AG04449 (cell line): ENCODE data around the gene BST1.

ENCODE experiments used
- CTCF ChIA-PET: fragments of 350-600 bp; formaldehyde crosslinking; extraction: SDS; loops from one replicate; lab custom pipeline; 2021; ENCODE audit warnings: antibody characterized with exemption; lab: Yijun Ruan, JAX
- POLR2A ChIA-PET: fragments of 400-600, 350-600 bp; formaldehyde crosslinking; extraction: SDS; loops from one replicate; lab custom pipeline; 2020; ENCODE audit warnings: antibody characterized with exemption, inconsistent platforms; lab: Yijun Ruan, JAX
- DNase-seq: peaks from one replicate; pipeline ENCODE4 v3.0.0-alpha.2; 2010; ENCODE audit warnings: low read depth, low spot score
- H3K4me3 ChIP-seq: 2 replicates; pipeline ENCODE4 v1.5.1; 2011; ENCODE audit warnings: low read depth, mild to moderate bottlenecking, control low read depth, low read length
- CTCF ChIP-seq: IDR thresholded peaks from one replicate; pipeline ENCODE4 v1.5.1; 2011; ENCODE audit warnings: mild to moderate bottlenecking, moderate library complexity, low read length, control low read depth, inconsistent platforms; ENCODE audit not compliant: insufficient read depth; ENCODE audit errors: missing control alignments

The BST1 gene

GRCh38 chr4:15777697-15778288, 74.9 kb downstream of the BST1 start:
- CTCF ChIA-PET, result interaction anchor here (2.2 kb wide), 1 partner anchor 28 kb away, joined by 7 read pairs; no protein-coding TSS in a partner anchor
- POLR2A ChIA-PET, result no interaction called here
- DNase-seq, result no peak
- TF ChIP-seq CTCF, result no peak
- H3K4me3 ChIP-seq, result no peak overlapping the region

- TF ChIP-seq CTCF, result no peak
- DNase-seq, result no peak
- H3K4me3 ChIP-seq, result peak within 1 kb of the TSS; percentile 51
- POLR2A ChIA-PET, result no interaction called here
- CTCF ChIA-PET, result interaction anchor here (1.1 to 1.9 kb wide), 5 partner anchors 9 to 223 kb away, joined by 3 to 8 read pairs (median 7); no protein-coding TSS in a partner anchor
These were observed 75.7 kb downstream of the BST1 start, which contains the start of gene CD38 for GRCh38 chr4:15778289-15779241. TSS of gene CD38 (plus strand) at chr4:15778328. CDS start at chr4:15778415, 87 bp downstream.

GRCh38 chr4:15779306-15779705, 76.4 kb downstream of the BST1 start:
- POLR2A ChIA-PET, result no interaction called here
- CTCF ChIA-PET, result interaction anchor here (1.1 to 1.9 kb wide), 6 partner anchors 9 to 222 kb away, joined by 3 to 8 read pairs (median 7); no protein-coding TSS in a partner anchor
- DNase-seq, result no peak
- peak overlapping the region; percentile 51 for H3K4me3 ChIP-seq
- peak; percentile 19 for TF ChIP-seq CTCF

GRCh38 chr4:15779809-15780208, 76.9 kb downstream of the BST1 start:
- ChIA-PET CTCF (interaction anchor here (0.6 to 1.9 kb wide), 7 partner anchors 9 to 663 kb away, joined by 3 to 8 read pairs (median 7); no protein-coding TSS in a partner anchor), POLR2A (interaction anchor here (0.7 kb wide), 1 partner anchor 1859 kb away, joined by 4 read pairs; no protein-coding TSS in a partner anchor)
- DNase-seq, result no peak
- TF ChIP-seq CTCF, result no peak
- H3K4me3 ChIP-seq, result no peak overlapping the region

- no peak overlapping the region for H3K4me3 ChIP-seq
- no peak for TF ChIP-seq CTCF
- ChIA-PET POLR2A (no interaction called here), CTCF (interaction anchor here (1.0 to 2.2 kb wide), 2 partner anchors 24 to 26 kb away, joined by 4 to 9 read pairs; no protein-coding TSS in a partner anchor)
- no peak for DNase-seq
These were observed 78.7 kb downstream of the BST1 start for GRCh38 chr4:15781427-15782095.
